K562 (cell line): ENCODE data around the gene IRF6. TPM values are rescaled to one million over a fixed set of nuclear protein-coding genes. Genes with fewer than 3 reads are reported as not detected.

Experiments used
- ATAC-seq: fragments of 200-7000 bp; cut with Tn5 transposase; 3 replicates; pipeline ENCODE4 v1.9.1; 2020; ENCODE audit warnings: moderate library complexity
- BruUV-seq: library from RNA; stranded (reverse); fragments of 400-500 nt; replicated peaks from 2 replicates; lab custom pipeline; 2021; lab: Mats Ljungman, UMichigan
- CTCF ChIA-PET: fragments of 300-600 bp; formaldehyde crosslinking; extraction: SDS; loops from one replicate; lab custom pipeline; 2021; ENCODE audit warnings: low intra/inter-chr PET ratio; lab: Yijun Ruan, JAX
- POLR2A ChIA-PET: fragments of 300-600, 350-650 bp; sonication (Branson Sonifier 250); formaldehyde crosslinking; extraction: SDS; loops from one replicate; lab custom pipeline; 2021; ENCODE audit warnings: antibody characterized with exemption, inconsistent platforms; lab: Yijun Ruan, JAX
- DNase-seq, 4 experiments: peaks; one replicate each; pipeline versions ENCODE4 v3.0.0 to v3.0.0-alpha.2; 2011 to 2018; ENCODE audit warnings: low spot score in 3 of 4, mixed read lengths in 3 of 4; ENCODE audit errors: extremely low read depth in 1 of 4
- FAIRE-seq: peaks from 2 replicates; lab custom pipeline; 2011; peaks lifted over from hg19 to GRCh38; lab: Jason Lieb, UNC
- H2AFZ ChIP-seq: 2 replicates; pipeline ENCODE4 v1.6.0; 2011; ENCODE audit warnings: low read depth, low read length, control low read depth, inconsistent platforms
- H3K27ac ChIP-seq: fragments of 200-600 bp; 3 replicates; pipeline ENCODE4 v1.8.0; 2011; ENCODE audit warnings: low read depth, mild to moderate bottlenecking, control low read depth, inconsistent platforms, low read length, moderate library complexity, mixed read lengths; ENCODE audit errors: extremely low read depth
- H3K27me3 ChIP-seq, 2 experiments: fragments of 300-600 bp in 1 of 2; 2 replicates in 1 of 2; 3 replicates in 1 of 2; pipeline versions ENCODE4 v1.6.0 to v1.8.0; 2011; ENCODE audit warnings: inconsistent platforms in 2 of 2, low read length in 2 of 2, mild to moderate bottlenecking in 1 of 2, mixed read lengths in 1 of 2, moderate library complexity in 1 of 2; ENCODE audit not compliant: control insufficient read depth in 2 of 2, insufficient read depth in 2 of 2
- H3K36me3 ChIP-seq: fragments of 300-600 bp; 3 replicates; pipeline ENCODE4 v1.8.0; 2011; ENCODE audit warnings: mild to moderate bottlenecking, low read length, inconsistent platforms; ENCODE audit not compliant: control insufficient read depth, insufficient read depth
- H3K4me1 ChIP-seq, 2 experiments: fragments of 200-600 bp in 1 of 2; replicated peaks in 1 of 2; 2 replicates in 1 of 2; 3 replicates in 1 of 2; pipeline versions ENCODE4 v1.5.1 to v1.8.0; 2011; ENCODE audit warnings: inconsistent platforms in 2 of 2, low read length in 2 of 2, mild to moderate bottlenecking in 1 of 2, mixed read lengths in 1 of 2, moderate library complexity in 1 of 2; ENCODE audit not compliant: control insufficient read depth in 2 of 2, insufficient read depth in 2 of 2
- H3K4me2 ChIP-seq: 2 replicates; pipeline ENCODE4 v1.6.1; 2011; ENCODE audit warnings: low read length, control low read depth, inconsistent platforms, mixed read lengths; ENCODE audit not compliant: insufficient read depth
- H3K4me3 ChIP-seq: fragments of 200-600 bp; sonication (generic), shearing (Covaris generic); 2 replicates; pipeline ENCODE4 v1.5.1; 2016; ENCODE audit warnings: control low read depth, inconsistent platforms
- H3K79me2 ChIP-seq: fragments of 200-600 bp; 3 replicates; pipeline ENCODE4 v1.8.0; 2011; ENCODE audit warnings: low read length, inconsistent platforms; ENCODE audit not compliant: control insufficient read depth, insufficient read depth
- H3K9ac ChIP-seq, 2 experiments: 2 replicates each; pipeline versions ENCODE4 v1.6.0 to v1.6.1; 2011; ENCODE audit warnings: low read depth in 2 of 2, low read length in 2 of 2, control low read depth in 1 of 2, inconsistent platforms in 1 of 2, mild to moderate bottlenecking in 1 of 2, mixed read lengths in 1 of 2; ENCODE audit not compliant: insufficient read depth in 1 of 2
- H3K9me1 ChIP-seq: one replicate; pipeline ENCODE4 v1.6.0; 2011; ENCODE audit warnings: inconsistent platforms, mild to moderate bottlenecking, low read length, moderate library complexity; ENCODE audit not compliant: control insufficient read depth, insufficient read depth
- H3K9me3 ChIP-seq: replicated peaks from 2 replicates; pipeline ENCODE4 v1.5.1; 2011; ENCODE audit warnings: low read depth, low read length, inconsistent platforms; ENCODE audit not compliant: control insufficient read depth, insufficient read depth
- H4K20me1 ChIP-seq: replicated peaks from 2 replicates; pipeline ENCODE4 v1.6.1; 2011; ENCODE audit warnings: low read length, inconsistent platforms, mixed read lengths; ENCODE audit not compliant: control insufficient read depth, insufficient read depth
- BCL6 ChIP-seq: fragments of 250-450 bp; sonication (Bioruptor Pico); IDR thresholded peaks from 2 replicates; pipeline ENCODE4 v1.4.0; 2020
- CBX8 ChIP-seq: fragments of 200-600 bp; sonication (generic); IDR thresholded peaks from 2 replicates; pipeline ENCODE4 v1.6.1; 2012; ENCODE audit warnings: borderline replicate concordance, mixed run types, low read depth, mild to moderate bottlenecking, moderate library complexity, mixed read lengths, low read length, control low read depth, inconsistent platforms; ENCODE audit not compliant: poor library complexity, severe bottlenecking; ENCODE audit errors: extremely low read depth
- ELF1 ChIP-seq: fragments of 200-800 bp; sonication (Bioruptor generic); IDR thresholded peaks from 2 replicates; pipeline ENCODE4 v1.6.1; 2016; ENCODE audit warnings: missing genetic modification characterization, missing compliant biosample characterization
- FOXJ3 ChIP-seq: sonication (generic); formaldehyde crosslinking; IDR thresholded peaks from 2 replicates; pipeline ENCODE4 v1.4.0; 2020; ENCODE audit warnings: mild to moderate bottlenecking, missing genetic modification reagents
- GABPB2 ChIP-seq: fragments of 250-450 bp; sonication (Bioruptor Pico); conservative IDR thresholded peaks from 2 replicates; pipeline ENCODE4 v1.5.1; 2021; ENCODE audit warnings: mild to moderate bottlenecking
- MAFK ChIP-seq: IDR thresholded peaks from 2 replicates; pipeline ENCODE4 v1.6.1; 2011; ENCODE audit warnings: low read length, improper control_type of control experiment
- MYBL2 ChIP-seq, 2 experiments: fragments of 450-650 bp in 1 of 2; sonication (generic) in 1 of 2; formaldehyde crosslinking in 1 of 2; IDR thresholded peaks; 2 replicates each; pipeline versions ENCODE4 v1.6.1 to v1.8.1; 2017 to 2022; ENCODE audit warnings: borderline replicate concordance in 1 of 2, inconsistent platforms in 1 of 2, low read depth in 1 of 2, mild to moderate bottlenecking in 1 of 2, missing genetic modification reagents in 1 of 2, moderate library complexity in 1 of 2
- TEAD1 ChIP-seq, 2 experiments: fragments of 450-650 bp in 1 of 2; sonication (generic) in 1 of 2; formaldehyde crosslinking; IDR thresholded peaks; 2 replicates each; pipeline versions ENCODE4 v1.4.0 to v1.8.0; 2020 to 2022; ENCODE audit warnings: mild to moderate bottlenecking in 2 of 2, missing genetic modification reagents in 1 of 2
- ZNF133 ChIP-seq: fragments of 250-450 bp; sonication (Bioruptor Pico); IDR thresholded peaks from 2 replicates; pipeline ENCODE4 v1.4.0; 2020; ENCODE audit warnings: mild to moderate bottlenecking
- ZNF444 ChIP-seq: fragments of 250-450 bp; sonication (Bioruptor Pico); IDR thresholded peaks from 2 replicates; pipeline ENCODE4 v1.4.0; 2020; ENCODE audit warnings: mild to moderate bottlenecking, moderate library complexity
- WGBS: fragments of 100-300 bp; shearing (Covaris generic); methylation state at CpG from one replicate; pipeline ENCODE4 v1.1.6; 2016; ENCODE audit warnings: low coverage, mixed read lengths; ENCODE audit not compliant: insufficient coverage; ENCODE audit errors: missing lambda C conversion rate; 5-methylcytosine and 5-hydroxymethylcytosine counted together
- in situ Hi-C: fragments of 300-500 bp; cut with MboI; formaldehyde crosslinking; loops from 4 replicates; pipeline ENCODE4 v1.15.0; 2018; ENCODE audit warnings: inconsistent platforms, mixed read lengths
- intact Hi-C: fragments of 100-400 bp; cut with micrococcal nuclease; formaldehyde crosslinking; loops from 2 replicates; pipeline ENCODE4 v1.14.2; 2022
- polyA plus RNA-seq, 8 experiments: library from polyadenylated mRNA; depleted of rRNA in 4 of 8; stranded (reverse) in 5 of 8; unstranded in 3 of 8; fragments of >200 nt; fragmentation: Nextera tagmentation in 2 of 8; fragmentation: Illumina TruSeq in 1 of 8; extraction: Ambion mirVana in 2 of 8; extraction: Trizol in 1 of 8; gene quantifications; 2 replicates each; pipeline versions ENCODE4 v1.2.1 to v1.2.3, GENCODE V29; 2011 to 2014; ENCODE audit warnings: inconsistent platforms in 1 of 8, missing spikeins in 1 of 8
- total RNA-seq, 7 experiments: library from RNA; depleted of rRNA in 6 of 7; stranded (reverse); fragments of >200 nt in 6 of 7; fragmentation: Illumina TruSeq in 2 of 7; extraction: Trizol in 2 of 7; gene quantifications; 2 replicates each; pipeline versions ENCODE4 v1.2.1 to v1.2.3, GENCODE V29; 2011 to 2021; ENCODE audit warnings: low replicate concordance in 1 of 7

Gene IRF6
- total and polyA plus RNA-seq, 9 of the 15 experiments (the other 6 are each of a cell fraction or from before 2014, with no cell fraction given), result 0.03 to 0.65 (median 0.17) TPM

GRCh38 chr1:209805341-209805781 lies 581 bp downstream of the IRF6 start:
- in situ Hi-C loops (no loop called here), intact Hi-C loops (no loop called here)
- TF ChIP-seq MYBL2 (IDR thresholded peaks at IDR 0.05; ENCODE audit: low read depth), result no peak
- no peak for TF ChIP-seq MYBL2 (CRISPR knock-in tag; IDR thresholded peaks at IDR 0.05; ENCODE audit: borderline replicate concordance)
- no peak for TF ChIP-seq GABPB2 (CRISPR knock-in tag)
- no peak for TF ChIP-seq ZNF444 (CRISPR knock-in tag)
- TF ChIP-seq ZNF133 (CRISPR knock-in tag), result no peak
- no peak for TF ChIP-seq BCL6 (CRISPR knock-in tag)
- no peak for TF ChIP-seq FOXJ3 (CRISPR knock-in tag)
- TF ChIP-seq TEAD1 (CRISPR knock-in tag; IDR thresholded peaks at IDR 0.05), result no peak
- TF ChIP-seq ELF1 (tag), result no peak
- no peak for TF ChIP-seq MAFK
- no peak for TF ChIP-seq CBX8
- no peak overlapping the region for H3K4me3 ChIP-seq
- no peaks in the 10 kb centered on the region for H3K9me3 ChIP-seq
- peaks cover 21 to 23% of the 10 kb centered on the region in 2 experiments for H3K4me1 ChIP-seq
- H4K20me1 ChIP-seq, result no peaks in the 10 kb centered on the region
- H3K9me1 ChIP-seq, result peaks cover 3% of the 10 kb centered on the region
- peaks cover 14 to 16% of the 10 kb centered on the region in 2 experiments; a peak in 4 of 5 replicates for H3K27me3 ChIP-seq
- CTCF ChIA-PET, result no interaction called here
- DNase-seq (no peak), ATAC-seq (no peak), FAIRE-seq (no peak)
- H3K36me3 ChIP-seq, result no peaks in the 10 kb centered on the region
- no peak overlapping the region for H2AFZ ChIP-seq
- peak overlapping the region in 1 of 2 experiments; percentile 78; a peak in 1 of 4 replicates for H3K9ac ChIP-seq
- WGBS, result 49% methylated on average over 18 of the region's 19 CpGs
- no peak overlapping the region; the same call in 1 of the 2 replicates for H3K4me2 ChIP-seq
- no peak overlapping the region for H3K27ac ChIP-seq
- no peaks in the 10 kb centered on the region for H3K79me2 ChIP-seq
- BruUV-seq, result no TSS peak
- POLR2A ChIA-PET, result interaction anchor here (0.7 to 1.3 kb wide), 3 partner anchors 10 to 19 kb away, joined by 3 to 5 read pairs (median 3); no protein-coding TSS in a partner anchor
